ENCODE results near the gene HOXB2.

DNA sequence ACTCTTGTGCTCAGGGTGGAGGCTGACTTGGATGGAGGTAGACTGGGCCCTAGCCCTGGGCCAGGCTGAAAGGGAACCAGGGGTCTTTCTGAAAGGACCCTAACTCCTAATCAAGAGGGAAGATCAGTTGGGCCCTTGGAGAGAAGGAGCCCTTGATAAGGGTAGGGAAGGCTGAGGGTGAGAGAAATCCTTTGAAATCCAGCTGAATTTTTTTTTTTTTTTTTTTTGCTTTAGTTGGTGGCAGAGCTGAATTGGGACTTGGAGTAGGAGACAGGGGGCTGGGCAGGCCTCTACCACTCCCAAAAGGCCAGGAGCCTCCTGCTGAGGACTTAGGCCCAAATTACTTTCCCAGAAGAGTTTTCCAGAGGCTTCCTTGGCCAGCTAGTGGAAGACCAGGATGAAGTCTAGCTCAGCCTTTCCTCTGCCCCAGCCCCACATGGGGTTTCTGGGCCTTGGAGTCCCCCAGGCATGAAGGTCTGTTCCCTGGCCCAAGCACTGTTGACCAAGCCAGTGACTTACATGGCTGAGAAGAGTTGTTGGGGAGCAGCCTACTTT lies 45.8 kb upstream of the HOXB2 start:
- no peak for TF ChIP-seq TAF1 (IDR thresholded peaks at IDR 0.05; ENCODE audit: low read depth, low read length)
- no peak for TF ChIP-seq POLR2A (IDR thresholded peaks at IDR 0.05; ENCODE audit: low read depth, low read length)
- no peak for TF ChIP-seq POLR2AphosphoS5 (IDR thresholded peaks at IDR 0.05; ENCODE audit: low read depth, low read length)
- no peak for TF ChIP-seq PAX5 (IDR thresholded peaks at IDR 0.05; ENCODE audit: insufficient read depth, low read length, severe bottlenecking)
- no peak for TF ChIP-seq SPI1 (IDR thresholded peaks at IDR 0.05; ENCODE audit: low read depth, low read length)
